GM19043 (cell line): ENCODE data around the gene ISG15.
"Not testable (repeated sequence)": the region's sequence is repeated elsewhere in the genome, so short reads cannot be mapped to it uniquely, and the experiment has no call there.

Experiments used
- ATAC-seq: cut with Tn5 transposase; IDR thresholded peaks from one replicate; pipeline ENCODE4 v1.9.1; 2021; ENCODE audit warnings: low read depth; ENCODE audit not compliant: unreplicated experiment

Gene ISG15

DNA sequence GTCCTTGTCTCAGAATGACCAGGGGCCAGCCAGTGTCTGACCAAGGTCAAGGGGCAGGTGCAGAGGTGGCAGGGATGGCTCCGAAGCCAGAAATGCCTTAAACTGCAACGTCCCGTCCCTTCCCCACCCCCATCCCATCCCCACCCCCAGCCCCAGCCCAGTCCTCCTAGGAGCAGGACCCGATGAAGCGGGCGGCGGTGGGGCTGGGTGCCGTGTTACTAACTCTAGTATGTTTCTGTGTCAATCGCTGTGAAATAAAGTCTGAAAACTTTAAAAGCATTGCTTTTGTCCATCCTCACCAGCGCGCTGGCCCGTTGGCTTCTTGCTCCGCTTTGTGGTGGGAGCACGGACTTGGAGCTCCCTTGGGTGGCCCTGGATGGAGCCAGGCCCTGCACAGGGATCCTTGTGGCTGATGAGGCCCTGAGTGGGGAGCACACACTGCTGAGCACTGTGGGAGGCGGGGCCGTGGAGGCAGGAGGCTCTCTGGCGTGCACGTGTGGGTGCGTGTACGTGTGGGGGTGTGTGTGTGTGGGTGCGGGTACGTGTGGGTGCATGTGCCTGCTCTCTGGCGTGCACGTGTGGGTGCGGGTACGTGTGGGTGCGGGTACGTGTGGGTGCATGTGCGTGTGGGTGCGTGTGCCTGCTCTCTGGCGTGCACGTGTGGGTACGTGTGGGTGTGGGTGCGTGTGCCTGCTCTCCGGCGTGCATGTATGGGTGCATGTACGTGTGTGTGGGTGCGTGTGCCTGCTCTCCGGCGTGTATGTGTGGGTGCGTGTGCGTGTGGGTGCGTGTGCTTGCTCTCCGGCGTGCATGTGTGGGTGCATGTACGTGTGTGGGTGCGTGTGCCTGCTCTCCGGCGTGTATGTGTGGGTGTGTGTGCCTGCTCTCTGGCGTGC is 42.8 kb downstream of the ISG15 start:
- no peak for ATAC-seq

DNA sequence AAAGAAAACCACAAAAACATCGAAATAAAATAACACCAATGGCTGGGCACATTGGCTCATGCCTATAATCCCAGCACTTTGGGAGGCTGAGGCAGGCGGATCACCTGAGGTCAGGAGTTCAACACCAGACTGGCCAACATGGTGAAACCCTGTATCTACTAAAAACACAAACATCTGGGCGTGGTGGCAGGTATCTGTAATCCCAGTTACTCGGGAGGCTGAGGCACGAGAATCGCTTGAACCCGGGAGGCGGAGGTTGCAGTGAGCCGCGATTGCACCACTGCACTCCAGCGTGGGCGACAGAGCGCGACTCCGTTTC is 44.4 kb downstream of the ISG15 start:
- ATAC-seq = not testable (repeated sequence)

DNA sequence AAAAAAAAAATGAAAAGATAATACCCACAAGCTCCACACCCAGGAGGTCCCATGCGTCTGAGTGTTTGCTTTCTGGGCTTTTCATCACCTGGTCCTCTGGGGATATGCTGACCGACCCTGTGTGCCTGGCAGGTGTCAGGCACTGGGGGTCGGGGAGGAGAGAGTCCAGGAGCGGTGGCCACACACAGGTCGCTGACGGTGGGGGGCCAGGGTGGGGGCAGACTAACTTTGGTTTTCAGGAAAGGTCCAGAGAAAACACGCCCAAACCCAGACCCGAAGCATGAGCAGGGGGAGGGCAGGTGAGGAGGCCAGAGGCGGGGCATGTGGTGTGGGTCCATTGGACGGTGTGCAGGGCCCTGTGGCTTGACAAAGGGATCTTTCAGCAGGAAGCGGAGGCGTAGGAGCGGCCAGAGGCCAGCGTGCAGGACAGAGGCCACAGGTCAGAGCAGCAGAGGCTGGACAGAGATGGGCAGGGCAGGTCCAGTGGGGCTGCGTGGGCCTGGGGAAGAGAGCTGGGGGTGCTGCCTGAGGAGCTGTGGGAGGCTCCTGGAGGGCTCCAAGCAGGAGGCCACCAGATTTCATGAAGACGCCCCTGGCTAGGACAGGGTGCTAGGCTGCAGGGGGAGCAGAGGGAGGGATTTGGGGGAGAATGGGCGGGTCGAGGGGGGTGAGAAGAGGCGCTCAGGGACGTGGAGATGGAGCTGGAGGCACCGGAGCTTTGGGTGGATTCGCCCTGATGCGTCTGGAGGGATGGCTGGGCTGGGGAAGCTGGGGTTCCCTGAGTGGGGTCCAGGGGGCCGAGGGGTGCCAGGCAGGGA is 45.0 kb downstream of the ISG15 start:
- no peak for ATAC-seq

DNA sequence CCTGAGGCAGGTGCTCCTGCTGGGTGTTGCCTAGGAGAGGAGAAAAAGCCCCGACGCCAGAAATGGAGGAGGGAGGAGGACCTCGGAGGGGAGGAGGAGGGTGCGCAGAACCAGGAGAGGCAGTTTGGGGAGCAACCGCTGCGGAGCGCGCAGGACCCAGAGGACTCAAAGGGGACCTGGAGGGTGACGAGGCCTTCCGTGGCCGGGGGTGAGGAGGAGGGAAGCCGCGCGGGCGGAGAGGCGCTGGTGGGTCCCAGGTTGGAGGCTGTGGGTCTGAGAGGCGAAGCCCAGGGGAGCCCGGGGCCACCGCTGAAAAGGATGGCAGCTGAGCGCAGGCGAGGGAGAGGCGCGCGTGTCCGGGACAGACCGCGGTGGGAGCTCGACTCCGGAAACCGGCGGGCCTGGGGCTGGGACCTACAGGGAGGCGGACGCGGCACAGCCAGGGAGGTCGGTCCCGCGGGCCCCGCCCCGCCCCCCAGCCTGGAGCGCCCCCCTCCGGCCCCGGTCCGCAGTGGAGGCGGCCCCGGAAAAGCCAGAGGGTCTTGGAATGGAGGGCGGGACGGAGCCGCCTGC is 45.7 kb downstream of the ISG15 start:
- peak; percentile 14 for ATAC-seq

DNA sequence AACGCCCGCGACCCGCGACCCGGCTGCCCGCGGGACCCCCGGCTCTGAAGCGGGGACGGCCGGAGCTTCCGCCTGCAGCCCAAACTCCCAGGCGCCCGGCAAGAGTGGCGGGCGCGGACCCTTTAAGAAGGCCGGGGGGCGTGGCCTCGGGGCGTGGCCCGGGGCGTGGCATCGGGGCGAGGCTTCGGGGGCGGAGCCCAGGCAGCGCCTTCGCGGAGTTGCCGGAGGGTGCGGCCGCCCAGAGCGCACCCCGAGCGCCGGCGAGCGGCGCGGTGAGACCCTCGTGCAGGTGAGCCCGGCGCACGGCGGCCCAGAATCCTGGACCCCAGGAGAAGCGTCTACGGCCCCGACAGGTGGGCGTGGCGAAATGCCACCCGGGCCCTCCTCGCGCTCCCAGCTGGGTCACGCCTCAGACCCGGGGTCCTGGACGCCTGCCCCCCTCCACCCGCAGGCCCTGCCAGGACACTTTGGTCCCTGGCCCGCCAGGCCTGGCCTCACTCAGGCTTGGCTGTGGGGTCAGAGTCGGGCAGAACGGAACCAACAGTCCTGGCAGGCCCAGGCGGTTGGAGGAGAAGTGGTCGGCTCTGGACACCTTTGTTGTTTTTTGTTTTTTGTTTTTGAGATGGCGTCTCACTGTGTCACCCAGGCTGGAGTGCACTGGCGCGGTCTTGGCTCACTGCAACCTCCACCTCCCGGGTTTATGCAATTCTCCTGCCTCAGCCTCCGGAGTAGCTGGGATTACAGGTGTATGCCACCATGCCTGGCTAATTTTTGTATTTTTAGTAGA is 46.4 kb downstream of the ISG15 start:
- ATAC-seq = peak; percentile 68

DNA sequence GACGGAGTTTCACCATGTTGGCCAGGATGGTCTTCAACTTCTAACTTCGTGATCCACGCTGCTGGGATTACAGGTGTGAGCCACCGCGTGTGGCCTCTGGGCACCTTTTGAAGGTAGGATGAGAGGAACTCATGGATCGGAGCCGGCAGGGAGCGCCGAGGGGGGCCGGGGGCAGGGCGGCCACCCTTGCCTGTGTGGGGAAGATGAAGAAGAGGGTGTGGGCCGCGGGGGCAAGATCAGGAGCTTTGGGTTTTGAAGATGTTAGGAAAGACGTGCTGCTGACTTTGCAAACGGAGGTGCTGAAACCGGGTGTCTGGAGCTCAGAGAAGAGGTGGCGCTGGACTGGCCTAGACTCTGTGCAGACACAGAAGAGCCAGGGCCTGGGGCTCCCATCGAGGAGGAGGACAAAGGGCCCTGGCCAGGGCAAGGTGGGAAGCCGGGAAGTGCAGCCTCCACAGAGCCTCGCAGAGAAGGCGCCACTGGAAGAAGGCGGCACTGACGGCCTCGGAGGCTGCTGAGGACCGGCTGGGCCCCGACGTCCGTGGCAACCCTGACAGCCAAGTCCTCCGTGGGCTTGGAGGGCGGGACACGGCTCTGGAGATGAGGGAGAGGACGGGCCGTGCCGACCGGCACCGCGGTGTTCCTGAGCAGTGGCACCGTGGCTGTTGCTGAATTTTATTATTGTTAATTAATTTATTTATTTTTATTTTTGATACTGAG is 47.1 kb downstream of the ISG15 start:
- ATAC-seq = no peak

DNA sequence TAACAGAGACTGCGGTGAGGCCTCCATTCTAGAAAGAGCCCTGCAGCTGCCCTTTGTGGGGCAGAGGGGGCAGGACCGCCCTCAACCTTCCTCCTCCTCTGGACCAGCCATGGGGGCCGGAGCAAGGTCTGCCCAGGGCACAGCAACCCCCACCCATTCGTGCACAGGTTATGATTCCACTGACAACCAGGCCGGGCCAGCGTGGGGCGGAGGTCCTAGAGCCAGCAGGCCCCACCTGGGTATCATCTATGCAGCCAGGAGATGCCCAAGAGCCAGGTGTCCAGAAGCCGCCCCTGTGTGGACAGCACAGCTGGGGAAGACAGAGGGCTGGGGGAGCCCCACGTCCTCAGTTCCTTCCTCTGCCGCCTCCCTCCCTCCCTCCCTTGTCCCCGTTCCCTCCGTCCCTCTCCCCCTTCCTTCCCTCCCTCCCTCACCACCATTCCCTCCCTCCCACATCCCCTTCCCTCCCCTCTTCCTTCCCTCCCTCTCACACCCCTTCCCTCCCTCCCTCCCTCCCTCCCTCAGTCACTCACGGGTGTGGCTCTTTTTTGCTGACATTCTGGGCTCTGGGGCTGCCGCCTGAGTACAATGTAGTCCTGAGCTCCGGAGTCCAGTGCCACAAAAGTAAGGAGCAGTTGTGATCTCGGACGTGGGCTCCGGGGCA is 48.5 kb downstream of the ISG15 start:
- no peak for ATAC-seq

DNA sequence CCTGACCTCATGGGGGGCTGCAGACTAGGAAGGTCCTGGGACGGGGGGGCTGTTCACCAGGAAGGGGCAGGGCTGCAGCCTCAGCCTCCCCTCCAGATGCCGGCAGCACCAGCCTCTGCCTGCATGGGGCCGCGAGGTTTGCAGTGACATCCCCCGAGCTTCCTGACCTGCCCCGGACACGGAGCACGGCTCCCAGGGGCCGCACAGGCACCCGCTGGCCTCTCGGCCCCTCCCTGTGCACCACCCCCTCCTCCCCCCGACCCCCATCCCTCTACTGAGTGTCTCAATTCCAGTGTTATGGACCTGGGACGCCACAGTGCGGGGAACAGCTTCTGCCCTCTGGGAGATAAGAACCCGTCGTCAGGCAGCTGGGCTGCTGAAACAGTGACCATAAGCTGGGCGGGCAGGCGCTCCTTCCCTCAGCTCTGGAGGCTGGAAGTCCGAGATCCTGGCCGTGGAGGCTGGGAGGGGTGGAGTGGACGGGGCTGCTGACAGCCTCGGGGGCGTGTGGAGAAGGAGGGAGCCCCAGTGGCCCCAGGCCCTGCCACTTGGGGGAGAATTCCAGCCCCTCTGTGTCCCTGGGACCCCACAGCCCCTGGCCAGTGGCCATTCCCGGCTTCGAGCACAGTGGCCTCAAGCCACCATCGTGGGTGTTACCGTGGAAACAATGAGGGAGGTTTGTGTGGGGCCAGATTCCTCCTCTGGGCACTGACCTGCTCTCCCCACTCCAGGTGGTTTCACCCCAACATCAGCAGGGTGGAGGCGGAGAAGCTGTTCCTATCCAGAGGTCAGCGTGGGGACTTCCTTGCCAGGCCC is 49.3 kb downstream of the ISG15 start:
- no peak for ATAC-seq

DNA sequence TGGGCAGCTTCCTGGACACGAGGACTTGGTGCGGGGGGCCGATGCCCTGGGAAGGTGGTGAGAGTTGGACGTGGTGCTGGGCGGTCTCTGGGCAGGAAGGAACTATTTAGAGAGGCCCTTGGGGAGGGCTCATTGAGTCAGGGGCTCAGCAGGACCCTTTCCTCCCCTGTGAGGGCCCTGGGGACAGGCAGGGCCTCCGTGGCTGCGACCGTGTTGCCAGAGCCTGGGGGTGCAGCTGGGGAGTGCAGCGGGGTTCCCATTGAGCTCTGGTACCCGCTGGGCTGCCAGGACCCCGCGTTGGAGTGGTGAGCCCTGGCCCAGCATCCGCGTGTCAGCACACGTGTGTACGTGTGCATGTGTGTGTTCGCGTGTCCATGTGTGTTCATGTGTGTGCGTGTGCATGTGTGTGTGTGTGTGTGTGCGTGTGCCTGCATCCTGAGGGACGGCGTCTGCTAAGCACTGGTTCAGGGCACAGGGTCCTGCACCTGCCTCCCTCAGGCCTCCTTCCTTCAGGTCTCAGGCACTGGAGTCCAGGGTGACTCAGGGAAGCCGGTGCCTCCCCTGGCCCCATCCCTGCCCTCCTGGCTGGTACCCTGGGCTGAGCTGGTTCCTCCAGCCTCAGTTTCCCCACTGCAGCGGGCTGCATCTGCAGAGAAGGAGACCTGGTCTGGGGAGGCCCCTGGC is 50.1 kb downstream of the ISG15 start:
- ATAC-seq = no peak
